Type B pancreatic cell (in vitro differentiated cells): Measurements from ENCODE around the gene SLC13A1. TPM values are rescaled to one million over a fixed set of nuclear protein-coding genes. Genes with fewer than 3 reads are reported as not detected.
A peak's percentile ranks its signal among the peaks of the same experiment; 100 is the strongest.

ENCODE experiments used
- DNase-seq: peaks from one replicate; pipeline ENCODE4 v3.0.0; 2021; ENCODE audit warnings: mixed read lengths; ENCODE audit not compliant: unreplicated experiment; ENCODE audit errors: extremely low spot score
- H3K27ac Mint-ChIP-seq: 2 replicates; pipeline ENCODE4 v1.8.0; 2021; ENCODE audit warnings: mild to moderate bottlenecking, mixed read lengths
- H3K27me3 Mint-ChIP-seq: 2 replicates; pipeline ENCODE4 v1.8.0; 2021; ENCODE audit warnings: mixed read lengths
- H3K36me3 Mint-ChIP-seq: 2 replicates; pipeline ENCODE4 v1.8.0; 2021; ENCODE audit warnings: mixed read lengths
- H3K4me1 Mint-ChIP-seq: one replicate; pipeline ENCODE4 v1.8.0; 2021; ENCODE audit warnings: mixed read lengths; ENCODE audit not compliant: unreplicated experiment
- H3K4me3 Mint-ChIP-seq: 2 replicates; pipeline ENCODE4 v1.8.0; 2021; ENCODE audit warnings: mild to moderate bottlenecking, mixed read lengths
- H3K9me3 Mint-ChIP-seq: 2 replicates; pipeline ENCODE4 v1.8.0; 2021; ENCODE audit warnings: mixed read lengths
- total RNA-seq: library from RNA; stranded (reverse); gene quantifications from 2 replicates; pipeline ENCODE4 v1.2.1, GENCODE V29; 2021; ENCODE audit warnings: low replicate concordance
- TF ChIP-seq, protein P1 (sequence below): fragments of 200-600 bp; sonication (generic); conservative IDR thresholded peaks from 2 replicates; pipeline ENCODE4 v1.5.0; 2021; ENCODE audit warnings: antibody characterized with exemption, mild to moderate bottlenecking

SLC13A1 gene
- total RNA-seq, 1 donor from 2014 or later = 0.07 TPM

DNA sequence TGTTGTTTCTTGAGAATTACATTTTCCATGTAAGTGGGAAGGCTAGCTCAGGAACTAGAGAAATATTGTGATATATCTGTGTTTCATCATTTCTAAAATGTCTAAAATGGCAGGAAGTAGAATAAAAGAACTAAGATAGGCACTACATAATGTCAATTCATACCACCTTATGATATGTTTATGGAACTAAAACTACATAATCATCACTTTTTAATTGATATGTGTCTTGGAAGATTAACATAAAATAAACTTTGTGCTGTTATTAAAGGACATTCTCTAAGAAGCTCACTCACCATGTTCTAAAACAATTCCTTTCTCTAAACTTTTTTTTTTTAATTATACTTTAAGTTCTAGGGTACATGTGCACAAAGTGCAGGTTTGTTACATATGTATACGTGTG lies 120.7 kb downstream of the SLC13A1 start:
- no peak overlapping the region for H3K4me3 Mint-ChIP-seq
- no peak overlapping the region for H3K27ac Mint-ChIP-seq
- H3K9me3 Mint-ChIP-seq = no peaks in the 10 kb centered on the region
- H3K27me3 Mint-ChIP-seq = no peaks in the 10 kb centered on the region
- peaks cover 7% of the 10 kb centered on the region for H3K4me1 Mint-ChIP-seq
- no peaks in the 10 kb centered on the region for H3K36me3 Mint-ChIP-seq
- no peak for DNase-seq
- TF ChIP-seq, protein P1, sequence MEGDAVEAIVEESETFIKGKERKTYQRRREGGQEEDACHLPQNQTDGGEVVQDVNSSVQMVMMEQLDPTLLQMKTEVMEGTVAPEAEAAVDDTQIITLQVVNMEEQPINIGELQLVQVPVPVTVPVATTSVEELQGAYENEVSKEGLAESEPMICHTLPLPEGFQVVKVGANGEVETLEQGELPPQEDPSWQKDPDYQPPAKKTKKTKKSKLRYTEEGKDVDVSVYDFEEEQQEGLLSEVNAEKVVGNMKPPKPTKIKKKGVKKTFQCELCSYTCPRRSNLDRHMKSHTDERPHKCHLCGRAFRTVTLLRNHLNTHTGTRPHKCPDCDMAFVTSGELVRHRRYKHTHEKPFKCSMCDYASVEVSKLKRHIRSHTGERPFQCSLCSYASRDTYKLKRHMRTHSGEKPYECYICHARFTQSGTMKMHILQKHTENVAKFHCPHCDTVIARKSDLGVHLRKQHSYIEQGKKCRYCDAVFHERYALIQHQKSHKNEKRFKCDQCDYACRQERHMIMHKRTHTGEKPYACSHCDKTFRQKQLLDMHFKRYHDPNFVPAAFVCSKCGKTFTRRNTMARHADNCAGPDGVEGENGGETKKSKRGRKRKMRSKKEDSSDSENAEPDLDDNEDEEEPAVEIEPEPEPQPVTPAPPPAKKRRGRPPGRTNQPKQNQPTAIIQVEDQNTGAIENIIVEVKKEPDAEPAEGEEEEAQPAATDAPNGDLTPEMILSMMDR = no peak

DNA sequence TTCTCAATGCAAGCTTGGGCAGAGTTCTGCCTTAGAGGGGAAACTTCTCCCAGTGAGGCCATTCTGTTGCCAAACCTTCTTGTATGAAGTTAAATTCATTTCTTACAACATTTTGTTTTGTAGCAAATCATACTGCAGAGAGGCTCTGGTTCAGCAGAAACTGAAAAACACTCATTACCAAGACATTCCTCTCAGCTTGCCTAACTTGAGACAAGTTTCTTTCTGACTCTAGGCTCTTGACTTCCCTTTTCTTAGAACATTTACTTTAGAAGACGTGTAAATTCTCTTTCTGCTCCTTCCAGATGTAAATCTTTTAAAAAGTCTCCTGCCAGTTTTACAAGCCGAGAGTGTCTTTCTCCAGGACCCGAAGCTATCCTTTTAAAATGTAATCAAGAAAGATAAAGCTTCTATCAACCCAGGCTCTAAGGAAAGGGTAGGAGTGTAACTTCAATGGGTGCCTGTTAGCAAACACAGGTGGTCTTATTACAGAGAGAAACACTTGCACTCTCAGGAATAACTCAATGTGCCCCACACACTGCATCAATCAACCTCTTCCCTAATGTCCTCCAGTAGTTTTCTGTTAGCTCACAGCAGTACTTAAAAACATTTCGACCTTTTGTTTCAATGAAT lies 123.8 kb downstream of the SLC13A1 start:
- Mint-ChIP-seq H3K4me1 (peaks cover 7% of the 10 kb centered on the region), H3K4me3 (no peak overlapping the region), H3K27ac (no peak overlapping the region), H3K9me3 (no peaks in the 10 kb centered on the region), H3K27me3 (no peaks in the 10 kb centered on the region), H3K36me3 (no peaks in the 10 kb centered on the region)
- DNase-seq = no peak
- TF ChIP-seq, protein P1 = no peak

DNA sequence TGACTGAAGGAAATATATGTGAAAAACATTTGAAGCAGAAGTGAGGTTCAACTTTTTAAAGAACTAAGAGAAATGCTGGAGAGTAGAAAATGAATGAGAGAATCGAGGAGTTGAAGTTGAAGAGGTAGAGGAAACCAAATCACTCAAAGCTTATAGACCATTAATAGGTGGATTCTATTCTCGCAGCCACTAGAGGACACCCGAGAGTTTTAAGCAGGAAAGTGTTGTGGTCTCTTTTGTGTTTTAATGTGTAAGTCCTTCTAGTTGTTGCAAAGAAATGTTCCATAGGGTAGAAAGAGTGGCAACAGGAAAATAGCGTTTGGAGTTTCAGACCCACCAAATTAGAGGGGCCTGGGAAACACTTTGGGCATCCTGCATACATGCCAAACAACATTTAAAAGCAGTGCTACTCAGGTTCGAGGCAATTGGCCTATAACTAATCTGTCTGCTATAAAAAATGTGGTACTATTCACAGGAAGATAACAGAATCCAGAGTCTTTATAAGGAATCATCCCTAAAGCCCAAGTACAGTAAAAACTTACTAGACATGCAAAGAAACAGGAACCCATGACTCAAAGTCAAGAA lies 129.0 kb downstream of the SLC13A1 start:
- Mint-ChIP-seq H3K9me3 (no peaks in the 10 kb centered on the region), H3K4me3 (no peak overlapping the region), H3K4me1 (peaks cover under 1% of the 10 kb centered on the region), H3K27ac (no peak overlapping the region), H3K27me3 (no peaks in the 10 kb centered on the region), H3K36me3 (no peaks in the 10 kb centered on the region)
- DNase-seq = no peak
- TF ChIP-seq, protein P1 = peak; percentile 68

DNA sequence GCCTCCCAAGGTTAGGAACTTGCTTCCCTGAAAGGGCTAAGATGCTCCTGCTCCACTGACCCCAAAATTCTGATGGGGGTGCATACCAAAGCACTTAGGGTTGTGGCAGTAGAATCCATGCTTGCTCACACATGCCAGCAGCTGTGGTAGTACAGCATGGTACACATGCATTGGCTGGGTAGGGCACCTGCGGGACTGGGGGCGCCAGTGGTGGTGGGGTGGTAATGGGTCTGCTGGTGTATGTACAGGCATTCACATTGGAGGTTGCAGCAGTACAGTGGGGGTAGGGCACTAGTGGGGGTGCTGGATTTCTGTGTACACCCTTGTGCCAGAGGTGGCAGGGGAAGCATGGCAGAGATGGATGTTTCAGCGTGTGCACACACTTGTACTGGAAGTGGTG lies 132.0 kb downstream of the SLC13A1 start:
- Mint-ChIP-seq H3K9me3 (no peaks in the 10 kb centered on the region), H3K4me3 (no peak overlapping the region), H3K4me1 (no peaks in the 10 kb centered on the region), H3K36me3 (no peaks in the 10 kb centered on the region), H3K27ac (no peak overlapping the region), H3K27me3 (no peaks in the 10 kb centered on the region)
- no peak for DNase-seq
- TF ChIP-seq, protein P1 = no peak

Other genes starting within 250 kb of the SLC13A1 start
- gene TAS2R16, start 204.3 kb downstream of the SLC13A1 start, total RNA-seq = not detected in 2 replicates